Measurements from ENCODE around the gene PCDHA1.
"Not testable (repeated sequence)": the region's sequence is repeated elsewhere in the genome, so short reads cannot be mapped to it uniquely, and the experiment has no call there.

PCDHA1 gene

DNA sequence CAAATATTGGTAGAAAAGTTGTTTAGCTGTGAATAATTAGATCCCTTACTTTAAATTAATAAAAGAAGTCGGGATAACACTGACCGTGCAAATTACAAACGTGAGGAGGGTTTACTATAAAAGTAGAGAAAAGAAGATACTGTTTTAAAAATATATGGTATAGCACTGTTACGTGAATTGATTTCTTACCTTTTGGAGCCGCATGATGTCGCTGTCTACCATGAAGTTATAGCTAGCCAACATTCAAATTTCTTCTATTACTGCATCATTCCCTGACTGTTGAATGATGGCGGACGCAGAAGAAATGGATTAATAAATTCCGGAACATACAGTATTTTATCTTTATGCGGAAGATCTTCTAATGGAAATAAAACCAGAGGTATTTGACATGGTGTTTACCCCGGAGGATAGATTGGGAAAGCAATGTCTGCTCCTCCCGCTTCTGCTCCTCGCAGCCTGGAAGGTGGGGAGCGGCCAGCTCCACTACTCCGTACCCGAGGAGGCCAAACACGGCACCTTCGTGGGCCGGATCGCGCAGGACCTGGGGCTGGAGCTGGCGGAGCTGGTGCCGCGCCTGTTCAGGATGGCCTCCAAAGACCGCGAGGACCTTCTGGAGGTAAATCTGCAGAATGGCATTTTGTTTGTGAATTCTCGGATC is 41.9 kb downstream of the PCDHA1 start, which contains the start of gene PCDHA6:
TSS of gene PCDHA6 (plus strand) at position 257 of the 658 bp plus-strand sequence. CDS start at position 389, 132 bp downstream.
- no peaks in the 10 kb centered on the region for H3K27me3 ChIP-seq (ENCODE audit: control insufficient read depth, low read length)
- H3K4me2 ChIP-seq (ENCODE audit: low read length): no peak within 1 kb of the TSS
- no peak within 1 kb of the TSS for H3K27ac ChIP-seq (ENCODE audit: low read depth, low read length)
- H4K20me1 ChIP-seq (ENCODE audit: control insufficient read depth, insufficient read depth, low read depth, low read length): no peaks in the 10 kb centered on the region
- TF ChIP-seq, protein P1, sequence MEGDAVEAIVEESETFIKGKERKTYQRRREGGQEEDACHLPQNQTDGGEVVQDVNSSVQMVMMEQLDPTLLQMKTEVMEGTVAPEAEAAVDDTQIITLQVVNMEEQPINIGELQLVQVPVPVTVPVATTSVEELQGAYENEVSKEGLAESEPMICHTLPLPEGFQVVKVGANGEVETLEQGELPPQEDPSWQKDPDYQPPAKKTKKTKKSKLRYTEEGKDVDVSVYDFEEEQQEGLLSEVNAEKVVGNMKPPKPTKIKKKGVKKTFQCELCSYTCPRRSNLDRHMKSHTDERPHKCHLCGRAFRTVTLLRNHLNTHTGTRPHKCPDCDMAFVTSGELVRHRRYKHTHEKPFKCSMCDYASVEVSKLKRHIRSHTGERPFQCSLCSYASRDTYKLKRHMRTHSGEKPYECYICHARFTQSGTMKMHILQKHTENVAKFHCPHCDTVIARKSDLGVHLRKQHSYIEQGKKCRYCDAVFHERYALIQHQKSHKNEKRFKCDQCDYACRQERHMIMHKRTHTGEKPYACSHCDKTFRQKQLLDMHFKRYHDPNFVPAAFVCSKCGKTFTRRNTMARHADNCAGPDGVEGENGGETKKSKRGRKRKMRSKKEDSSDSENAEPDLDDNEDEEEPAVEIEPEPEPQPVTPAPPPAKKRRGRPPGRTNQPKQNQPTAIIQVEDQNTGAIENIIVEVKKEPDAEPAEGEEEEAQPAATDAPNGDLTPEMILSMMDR (IDR thresholded peaks at IDR 0.05; ENCODE audit: low read depth, low read length, poor library complexity, severe bottlenecking): no peak
- no peak for TF ChIP-seq EZH2phosphoT487 (IDR thresholded peaks at IDR 0.05; ENCODE audit: borderline replicate concordance, low read length)
- no peaks in the 10 kb centered on the region for H3K4me1 ChIP-seq (ENCODE audit: control insufficient read depth, low read length)
- H3K36me3 ChIP-seq (ENCODE audit: control insufficient read depth, low read length): no peaks in the 10 kb centered on the region
- H3K79me2 ChIP-seq (ENCODE audit: control insufficient read depth, low read length): no peaks in the 10 kb centered on the region
- H3F3A ChIP-seq (ENCODE audit: control insufficient read depth, insufficient read depth): no peaks in the 10 kb centered on the region
- no peak within 1 kb of the TSS for H3K4me3 ChIP-seq (ENCODE audit: low read length)
- H3K9me3 ChIP-seq (ENCODE audit: control insufficient read depth, insufficient read depth, low read length): no peaks in the 10 kb centered on the region
- H3K9me2 ChIP-seq (replicated peaks; ENCODE audit: control insufficient read depth, low read length): no peaks in the 10 kb centered on the region

DNA sequence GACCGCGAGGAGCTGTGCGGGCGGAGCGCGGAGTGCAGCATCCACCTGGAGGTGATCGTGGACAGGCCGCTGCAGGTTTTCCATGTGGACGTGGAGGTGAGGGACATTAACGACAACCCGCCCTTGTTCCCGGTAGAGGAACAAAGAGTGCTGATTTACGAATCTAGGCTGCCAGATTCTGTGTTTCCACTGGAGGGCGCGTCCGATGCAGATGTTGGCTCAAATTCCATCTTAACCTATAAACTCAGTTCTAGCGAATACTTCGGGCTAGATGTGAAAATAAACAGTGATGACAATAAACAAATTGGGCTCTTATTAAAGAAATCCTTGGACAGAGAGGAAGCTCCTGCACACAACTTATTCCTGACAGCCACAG is 42.4 kb downstream of the PCDHA1 start:
- Histone ChIP-seq H3K4me1 (ENCODE audit: control insufficient read depth, low read length) (no peaks in the 10 kb centered on the region), H3K79me2 (ENCODE audit: control insufficient read depth, low read length) (no peaks in the 10 kb centered on the region), H3F3A (ENCODE audit: control insufficient read depth, insufficient read depth) (no peaks in the 10 kb centered on the region), H4K20me1 (ENCODE audit: control insufficient read depth, insufficient read depth, low read depth, low read length) (no peaks in the 10 kb centered on the region), H3K36me3 (ENCODE audit: control insufficient read depth, low read length) (no peaks in the 10 kb centered on the region), H3K9me2 (replicated peaks; ENCODE audit: control insufficient read depth, low read length) (no peaks in the 10 kb centered on the region), H3K9me3 (ENCODE audit: control insufficient read depth, insufficient read depth, low read length) (no peaks in the 10 kb centered on the region), H3K4me2 (ENCODE audit: low read length) (no peak overlapping the region), H3K4me3 (ENCODE audit: low read length) (no peak overlapping the region), H3K27ac (ENCODE audit: low read depth, low read length) (no peak overlapping the region), H3K27me3 (ENCODE audit: control insufficient read depth, low read length) (no peaks in the 10 kb centered on the region)
- TF ChIP-seq EZH2phosphoT487 (IDR thresholded peaks at IDR 0.05; ENCODE audit: borderline replicate concordance, low read length): no peak
- TF ChIP-seq, protein P1 (IDR thresholded peaks at IDR 0.05; ENCODE audit: low read depth, low read length, poor library complexity, severe bottlenecking): no peak

DNA sequence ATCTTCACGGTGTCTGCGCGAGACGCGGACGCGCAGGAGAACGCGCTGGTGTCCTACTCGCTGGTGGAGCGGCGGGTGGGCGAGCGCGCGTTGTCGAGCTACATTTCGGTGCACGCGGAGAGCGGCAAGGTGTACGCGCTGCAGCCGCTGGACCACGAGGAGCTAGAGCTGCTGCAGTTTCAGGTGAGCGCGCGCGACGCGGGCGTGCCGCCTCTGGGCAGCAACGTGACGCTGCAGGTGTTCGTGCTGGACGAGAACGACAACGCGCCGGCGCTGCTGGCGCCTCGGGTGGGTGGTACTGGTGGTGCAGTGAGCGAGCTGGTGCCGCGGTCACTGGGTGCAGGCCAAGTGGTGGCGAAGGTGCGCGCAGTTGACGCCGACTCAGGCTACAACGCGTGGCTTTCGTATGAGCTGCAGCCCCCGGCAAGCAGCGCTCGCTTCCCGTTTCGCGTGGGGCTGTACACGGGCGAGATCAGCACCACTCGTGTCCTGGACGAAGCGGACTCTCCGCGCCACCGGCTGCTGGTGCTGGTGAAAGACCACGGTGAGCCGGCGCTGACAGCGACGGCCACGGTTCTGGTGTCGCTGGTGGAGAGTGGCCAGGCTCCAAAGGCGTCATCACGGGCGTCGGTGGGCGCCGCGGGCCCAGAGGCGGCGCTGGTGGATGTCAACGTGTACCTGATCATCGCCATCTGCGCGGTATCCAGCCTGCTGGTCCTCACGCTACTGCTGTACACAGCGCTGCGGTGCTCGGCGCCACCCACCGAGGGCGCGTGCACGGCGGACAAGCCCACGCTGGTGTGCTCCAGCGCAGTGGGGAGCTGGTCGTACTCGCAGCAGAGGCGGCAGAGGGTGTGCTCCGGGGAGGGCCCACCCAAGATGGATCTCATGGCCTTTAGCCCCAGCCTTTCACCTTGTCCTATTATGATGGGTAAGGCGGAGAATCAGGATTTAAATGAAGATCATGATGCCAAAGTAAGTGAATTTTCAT is 43.9 kb downstream of the PCDHA1 start:
- not testable (repeated sequence) for H3K27me3 ChIP-seq (ENCODE audit: control insufficient read depth, low read length); H3K9me2 ChIP-seq (replicated peaks; ENCODE audit: control insufficient read depth, low read length); H3F3A ChIP-seq (ENCODE audit: control insufficient read depth, insufficient read depth); H4K20me1 ChIP-seq (ENCODE audit: control insufficient read depth, insufficient read depth, low read depth, low read length); H3K9me3 ChIP-seq (ENCODE audit: control insufficient read depth, insufficient read depth, low read length); H3K4me1 ChIP-seq (ENCODE audit: control insufficient read depth, low read length); H3K4me3 ChIP-seq (ENCODE audit: low read length); H3K4me2 ChIP-seq (ENCODE audit: low read length); H3K79me2 ChIP-seq (ENCODE audit: control insufficient read depth, low read length); H3K36me3 ChIP-seq (ENCODE audit: control insufficient read depth, low read length); H3K27ac ChIP-seq (ENCODE audit: low read depth, low read length)

DNA sequence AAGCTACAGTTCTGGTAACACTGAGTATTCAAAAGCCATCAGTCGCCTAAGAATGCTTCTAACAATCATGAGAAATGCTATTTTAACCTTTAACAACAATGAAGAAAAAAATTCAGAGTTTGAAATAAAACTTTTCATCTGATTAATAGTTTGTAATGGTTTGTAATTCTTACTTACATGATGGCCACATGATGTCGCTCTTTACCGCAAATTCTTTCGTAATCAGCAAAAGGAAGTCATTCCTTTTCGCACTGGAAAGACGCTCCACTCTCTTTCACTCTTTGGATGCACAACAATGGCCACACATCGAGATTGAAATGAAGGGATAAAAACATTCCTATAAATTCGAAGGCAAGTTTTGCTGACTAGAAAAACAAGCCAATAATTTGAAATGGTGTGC is 48.1 kb downstream of the PCDHA1 start, which contains the start of gene PCDHA7:
TSS of gene PCDHA7 (plus strand) at position 277 of the 400 bp plus-strand sequence. CDS start at position 392, 115 bp downstream.
- Histone ChIP-seq H3K36me3 (ENCODE audit: control insufficient read depth, low read length) (no peaks in the 10 kb centered on the region), H3K79me2 (ENCODE audit: control insufficient read depth, low read length) (no peaks in the 10 kb centered on the region), H3K4me2 (ENCODE audit: low read length) (no peak within 1 kb of the TSS), H3K4me3 (ENCODE audit: low read length) (no peak within 1 kb of the TSS), H3K9me2 (replicated peaks; ENCODE audit: control insufficient read depth, low read length) (no peaks in the 10 kb centered on the region), H3K27ac (ENCODE audit: low read depth, low read length) (no peak within 1 kb of the TSS), H3F3A (ENCODE audit: control insufficient read depth, insufficient read depth) (no peaks in the 10 kb centered on the region), H3K4me1 (ENCODE audit: control insufficient read depth, low read length) (no peaks in the 10 kb centered on the region), H3K27me3 (ENCODE audit: control insufficient read depth, low read length) (no peaks in the 10 kb centered on the region), H4K20me1 (ENCODE audit: control insufficient read depth, insufficient read depth, low read depth, low read length) (no peaks in the 10 kb centered on the region), H3K9me3 (ENCODE audit: control insufficient read depth, insufficient read depth, low read length) (no peaks in the 10 kb centered on the region)
- TF ChIP-seq, protein P1 (IDR thresholded peaks at IDR 0.05; ENCODE audit: low read depth, low read length, poor library complexity, severe bottlenecking): no peak
- no peak for TF ChIP-seq EZH2phosphoT487 (IDR thresholded peaks at IDR 0.05; ENCODE audit: borderline replicate concordance, low read length)

DNA sequence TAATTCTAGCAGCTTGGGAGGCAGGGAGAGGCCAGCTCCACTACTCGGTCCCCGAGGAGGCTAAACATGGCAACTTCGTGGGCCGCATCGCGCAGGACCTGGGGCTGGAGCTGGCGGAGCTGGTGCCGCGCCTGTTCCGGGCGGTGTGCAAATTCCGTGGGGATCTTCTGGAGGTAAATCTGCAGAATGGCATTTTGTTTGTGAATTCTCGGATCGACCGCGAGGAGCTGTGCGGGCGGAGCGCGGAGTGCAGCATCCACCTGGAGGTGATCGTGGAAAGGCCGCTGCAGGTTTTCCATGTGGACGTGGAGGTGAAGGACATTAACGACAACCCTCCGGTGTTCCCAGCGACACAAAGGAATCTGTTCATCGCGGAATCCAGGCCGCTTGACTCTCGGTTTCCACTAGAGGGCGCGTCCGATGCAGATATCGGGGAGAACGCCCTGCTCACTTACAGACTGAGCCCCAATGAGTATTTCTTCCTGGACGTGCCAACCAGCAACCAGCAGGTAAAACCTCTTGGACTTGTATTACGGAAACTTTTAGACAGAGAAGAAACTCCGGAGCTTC is 48.6 kb downstream of the PCDHA1 start:
- H4K20me1 ChIP-seq (ENCODE audit: control insufficient read depth, insufficient read depth, low read depth, low read length); H3K9me3 ChIP-seq (ENCODE audit: control insufficient read depth, insufficient read depth, low read length); H3K4me1 ChIP-seq (ENCODE audit: control insufficient read depth, low read length); H3K27ac ChIP-seq (ENCODE audit: low read depth, low read length); H3K79me2 ChIP-seq (ENCODE audit: control insufficient read depth, low read length); H3K36me3 ChIP-seq (ENCODE audit: control insufficient read depth, low read length); H3K9me2 ChIP-seq (replicated peaks; ENCODE audit: control insufficient read depth, low read length); H3K4me2 ChIP-seq (ENCODE audit: low read length); H3K27me3 ChIP-seq (ENCODE audit: control insufficient read depth, low read length); H3F3A ChIP-seq (ENCODE audit: control insufficient read depth, insufficient read depth); H3K4me3 ChIP-seq (ENCODE audit: low read length): not testable (repeated sequence)

Measured in DOHH2 (cell line).